ENCODE results near the gene ERC1. TPM values are rescaled to one million over a fixed set of nuclear protein-coding genes. Genes with fewer than 3 reads are reported as not detected.

The ERC1 gene
- total RNA-seq, 4 donors from 2014 or later, result 28.5 to 71.7 (median 38.5) TPM

DNA sequence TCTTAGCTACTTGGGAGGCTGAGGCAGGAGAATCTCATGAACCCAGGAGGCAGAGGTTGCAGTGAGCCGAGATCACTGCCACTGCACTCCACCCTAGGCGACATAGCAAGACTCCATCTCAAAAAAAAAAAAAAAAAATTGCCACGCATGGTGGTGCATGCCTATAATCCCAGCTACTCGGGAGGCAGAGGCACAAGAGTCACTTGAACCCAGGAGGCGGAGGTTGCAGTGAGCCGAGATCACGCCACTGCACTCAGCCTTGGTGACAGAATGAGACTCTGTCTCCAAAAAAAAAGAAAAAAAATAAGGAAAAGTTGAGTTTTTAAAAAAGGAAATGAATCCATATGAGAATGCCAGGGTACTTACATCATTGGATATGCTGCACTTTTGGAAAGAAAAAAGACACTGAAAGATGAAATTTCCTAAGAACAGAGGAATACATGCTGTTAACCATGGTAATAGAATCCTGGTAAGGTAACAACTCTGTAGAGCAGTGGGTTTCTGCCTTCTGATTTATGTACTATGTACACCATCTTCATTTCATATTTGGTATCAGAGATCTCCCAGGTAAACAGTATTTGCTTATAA, 222.7 kb downstream of the ERC1 start:
- Histone ChIP-seq H3K4me3 (no peak overlapping the region), H3K27me3 (no peaks in the 10 kb centered on the region), H3K9me3 (no peaks in the 10 kb centered on the region), H3K4me1 (peaks cover 29% of the 10 kb centered on the region), H3K27ac (no peak overlapping the region), H3K36me3 (no peaks in the 10 kb centered on the region)
- WGBS, result 86% methylated on average over 7 of the region's 7 CpGs
- no peak for DNase-seq (ENCODE audit: low spot score in 2 of 2)
- no peak for TF ChIP-seq EP300 (IDR thresholded peaks at IDR 0.05)
- TF ChIP-seq POLR2AphosphoS5 (IDR thresholded peaks at IDR 0.05), result no peak
- TF ChIP-seq, protein P1, sequence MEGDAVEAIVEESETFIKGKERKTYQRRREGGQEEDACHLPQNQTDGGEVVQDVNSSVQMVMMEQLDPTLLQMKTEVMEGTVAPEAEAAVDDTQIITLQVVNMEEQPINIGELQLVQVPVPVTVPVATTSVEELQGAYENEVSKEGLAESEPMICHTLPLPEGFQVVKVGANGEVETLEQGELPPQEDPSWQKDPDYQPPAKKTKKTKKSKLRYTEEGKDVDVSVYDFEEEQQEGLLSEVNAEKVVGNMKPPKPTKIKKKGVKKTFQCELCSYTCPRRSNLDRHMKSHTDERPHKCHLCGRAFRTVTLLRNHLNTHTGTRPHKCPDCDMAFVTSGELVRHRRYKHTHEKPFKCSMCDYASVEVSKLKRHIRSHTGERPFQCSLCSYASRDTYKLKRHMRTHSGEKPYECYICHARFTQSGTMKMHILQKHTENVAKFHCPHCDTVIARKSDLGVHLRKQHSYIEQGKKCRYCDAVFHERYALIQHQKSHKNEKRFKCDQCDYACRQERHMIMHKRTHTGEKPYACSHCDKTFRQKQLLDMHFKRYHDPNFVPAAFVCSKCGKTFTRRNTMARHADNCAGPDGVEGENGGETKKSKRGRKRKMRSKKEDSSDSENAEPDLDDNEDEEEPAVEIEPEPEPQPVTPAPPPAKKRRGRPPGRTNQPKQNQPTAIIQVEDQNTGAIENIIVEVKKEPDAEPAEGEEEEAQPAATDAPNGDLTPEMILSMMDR (IDR thresholded peaks at IDR 0.05), result no peak
- TF ChIP-seq POLR2A (IDR thresholded peaks at IDR 0.05), result no peak

DNA sequence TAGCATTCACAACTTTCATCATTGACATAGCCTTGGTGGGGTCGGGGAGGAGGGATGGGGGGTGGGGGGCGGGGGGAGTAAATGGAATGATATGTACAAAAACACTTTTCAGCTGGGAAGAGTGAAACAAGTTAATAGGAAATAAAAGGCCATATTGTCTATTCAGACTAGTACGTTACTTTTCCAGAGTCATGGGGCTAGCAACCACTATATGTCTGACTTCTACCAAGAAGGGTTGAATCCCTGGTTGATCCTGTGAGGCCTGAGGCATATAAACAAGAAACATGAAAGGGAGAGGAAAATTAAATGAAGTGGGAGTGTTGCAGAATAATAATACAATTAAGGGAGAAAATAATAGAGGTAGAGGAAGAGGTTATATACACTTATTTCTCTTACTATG, 225.5 kb downstream of the ERC1 start:
- TF ChIP-seq POLR2AphosphoS5 (IDR thresholded peaks at IDR 0.05) (no peak), EP300 (IDR thresholded peaks at IDR 0.05) (no peak), POLR2A (IDR thresholded peaks at IDR 0.05) (no peak)
- TF ChIP-seq, protein P1 (IDR thresholded peaks at IDR 0.05), result no peak
- WGBS, result 72% methylated on average over 3 of the region's 3 CpGs

DNA sequence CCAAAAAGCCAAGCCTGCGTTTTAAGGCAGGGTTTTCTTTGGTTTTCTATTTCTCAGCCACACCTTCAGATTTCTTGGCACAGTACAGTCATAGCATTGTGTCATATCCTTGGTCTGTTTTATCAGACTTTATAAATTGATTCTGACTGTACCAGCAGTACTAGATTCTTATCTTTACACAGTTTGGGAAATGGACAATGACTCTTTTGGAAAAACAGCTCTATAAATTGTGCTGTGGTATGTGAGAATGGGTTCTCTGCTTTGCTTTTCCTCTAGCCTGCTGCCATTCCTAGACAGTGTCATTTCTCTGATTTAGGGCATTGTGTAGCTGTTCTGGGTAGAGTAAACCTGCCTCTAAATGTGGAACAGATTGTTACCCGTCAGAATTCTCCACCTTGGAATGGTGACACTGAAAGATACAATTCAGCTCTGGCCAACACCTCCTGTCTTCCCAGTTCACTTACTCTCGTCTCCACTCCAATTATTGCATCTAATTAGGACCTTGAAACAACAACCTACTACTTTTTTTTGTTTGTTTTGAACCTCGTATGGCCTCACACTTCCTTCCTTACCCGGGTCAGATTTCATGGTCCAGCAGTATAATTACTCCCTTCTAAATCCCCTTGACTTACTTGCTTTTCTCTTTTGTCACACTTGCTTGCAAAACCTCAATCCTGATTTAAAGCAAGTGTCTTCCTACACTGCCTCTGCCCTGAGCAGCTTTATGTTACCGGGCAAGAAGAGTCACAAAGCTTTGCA, 226.3 kb downstream of the ERC1 start:
- DNase-seq (ENCODE audit: low spot score in 2 of 2), result no peak
- Histone ChIP-seq H3K4me3 (no peak overlapping the region), H3K27me3 (no peaks in the 10 kb centered on the region), H3K9me3 (no peaks in the 10 kb centered on the region), H3K4me1 (peaks cover 45% of the 10 kb centered on the region), H3K36me3 (no peaks in the 10 kb centered on the region), H3K27ac (peak overlapping the region; percentile 16)
- no peak for TF ChIP-seq EP300 (IDR thresholded peaks at IDR 0.05)
- no peak for TF ChIP-seq POLR2A (IDR thresholded peaks at IDR 0.05)
- TF ChIP-seq POLR2AphosphoS5 (IDR thresholded peaks at IDR 0.05), result no peak
- WGBS, result 21% methylated on average over 6 of the region's 6 CpGs

More for the DNA sequence above, 225.5 kb downstream of the ERC1 start:
- DNase-seq (ENCODE audit: low spot score in 2 of 2), result no peak
- H3K9me3 ChIP-seq, result no peaks in the 10 kb centered on the region
- no peaks in the 10 kb centered on the region for H3K27me3 ChIP-seq
- H3K4me1 ChIP-seq, result peaks cover 45% of the 10 kb centered on the region
- H3K36me3 ChIP-seq, result no peaks in the 10 kb centered on the region
- no peak overlapping the region for H3K4me3 ChIP-seq
- peak overlapping the region; percentile 47 for H3K27ac ChIP-seq

DNA sequence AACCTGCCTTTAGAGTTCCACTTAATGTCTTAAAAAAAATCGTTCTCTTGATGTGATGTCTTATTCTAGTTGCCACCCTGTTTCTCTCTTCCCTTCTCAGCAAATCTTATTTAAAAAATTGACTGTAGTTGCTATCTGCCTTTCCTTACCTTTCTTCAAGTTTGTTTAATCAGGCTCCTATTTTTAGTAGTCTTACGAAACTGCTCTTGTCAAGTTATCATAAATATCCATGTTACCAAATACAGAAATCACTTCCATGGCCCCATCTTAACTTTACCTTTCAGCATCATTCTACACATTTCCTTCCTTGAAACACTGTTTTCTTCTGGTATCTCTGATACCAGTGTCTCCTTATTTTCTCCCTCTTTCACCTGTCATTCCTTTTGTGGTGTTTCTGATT, 227.3 kb downstream of the ERC1 start:
- H3K4me1 ChIP-seq, result peaks cover 45% of the 10 kb centered on the region
- no peak overlapping the region for H3K4me3 ChIP-seq
- H3K36me3 ChIP-seq, result no peaks in the 10 kb centered on the region
- H3K27ac ChIP-seq, result peak overlapping the region; percentile 16
- TF ChIP-seq, protein P1 (IDR thresholded peaks at IDR 0.05), result no peak
- no peaks in the 10 kb centered on the region for H3K9me3 ChIP-seq
- no peaks in the 10 kb centered on the region for H3K27me3 ChIP-seq
- DNase-seq (ENCODE audit: low spot score in 2 of 2), result no peak
- WGBS, result 77% methylated on average over 2 of the region's 2 CpGs

DNA sequence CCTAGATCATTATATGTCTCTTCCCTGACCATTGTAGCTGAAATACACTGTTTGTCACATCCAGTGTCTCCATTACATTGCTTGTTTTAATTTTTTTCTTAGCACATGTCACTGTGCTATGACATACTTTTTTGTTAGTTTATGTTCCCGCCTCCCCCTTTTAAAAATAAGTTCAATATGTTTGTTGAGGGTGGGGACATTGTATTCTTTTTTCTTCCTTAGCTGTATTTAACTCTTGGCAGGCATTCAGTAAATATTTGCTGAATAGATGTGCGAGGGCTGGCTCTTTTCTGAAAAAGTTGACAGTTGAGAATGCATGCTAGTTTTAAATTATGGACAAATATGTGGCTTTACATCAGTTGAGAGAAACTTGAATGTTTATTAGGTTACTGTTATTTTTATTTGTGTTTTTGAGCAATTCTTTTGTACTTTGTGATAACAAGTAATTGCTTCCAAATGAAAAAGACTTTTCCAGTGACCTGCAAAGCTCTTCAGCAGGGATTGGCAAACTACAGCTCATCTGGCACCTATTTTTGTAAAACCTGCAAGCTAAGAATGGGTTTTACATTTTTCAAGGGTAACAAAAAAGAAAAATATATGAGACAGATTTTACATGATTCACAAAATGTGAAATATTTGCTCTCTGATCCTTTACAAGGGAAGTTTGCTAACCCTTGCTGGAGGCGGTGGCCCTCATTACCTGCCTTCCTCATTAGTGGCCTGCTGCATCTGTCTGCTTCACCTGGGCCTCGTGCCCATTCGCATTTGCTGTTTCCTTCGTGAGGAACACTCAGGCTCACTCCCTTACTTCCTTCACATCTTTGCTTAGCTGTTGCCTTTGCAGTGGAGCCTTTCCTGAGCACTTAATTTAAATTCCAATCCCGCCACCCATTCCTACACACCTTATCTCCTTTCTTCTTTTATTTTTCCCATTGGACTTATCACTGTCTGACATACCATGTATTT, 229.4 kb downstream of the ERC1 start:
- H3K4me3 ChIP-seq, result no peak overlapping the region
- WGBS, result 61% methylated on average over 7 of the region's 7 CpGs
- H3K27me3 ChIP-seq, result no peaks in the 10 kb centered on the region
- H3K9me3 ChIP-seq, result no peaks in the 10 kb centered on the region
- no peaks in the 10 kb centered on the region for H3K36me3 ChIP-seq
- peaks cover 43% of the 10 kb centered on the region for H3K4me1 ChIP-seq
- H3K27ac ChIP-seq, result no peak overlapping the region
- TF ChIP-seq, protein P1 (IDR thresholded peaks at IDR 0.05), result no peak
- no peak for TF ChIP-seq POLR2A (IDR thresholded peaks at IDR 0.05)
- no peak for DNase-seq (ENCODE audit: low spot score in 2 of 2)

Measured in suprapubic skin (tissue), 4 donors.